Naive thymus-derived CD4-positive, alpha-beta T cell (primary cell): ENCODE data around the gene ZNF503. TPM values are rescaled to one million over a fixed set of nuclear protein-coding genes. Genes with fewer than 3 reads are reported as not detected.
A peak's percentile ranks its signal among the peaks of the same experiment; 100 is the strongest.

ENCODE experiments used
- ATAC-seq: fragments of 150-1000 bp; cut with Tn5 transposase; 2 replicates; pipeline ENCODE4 v1.10.0; 2021; ENCODE audit warnings: mild to moderate bottlenecking, moderate library complexity
- CTCF ChIA-PET: fragments of 350-600 bp; sonication (Branson Sonifier 250); formaldehyde crosslinking; loops from one replicate; lab custom pipeline; 2021; ENCODE audit warnings: antibody characterized with exemption; lab: Charles Lee
- POLR2A ChIA-PET: fragments of 350-600 bp; sonication (Branson Sonifier 250); formaldehyde crosslinking; loops from one replicate; lab custom pipeline; 2021; ENCODE audit warnings: antibody characterized with exemption, inconsistent platforms; lab: Charles Lee
- DNase-seq, 9 donors: peaks; one replicate each; pipeline versions ENCODE4 v3.0.0 to v3.0.0-alpha.2; 2020 to 2022; ENCODE audit warnings: mixed read lengths in 1 of 9
- H3K27ac ChIP-seq: one replicate; pipeline ENCODE4 v1.7.0; 2013; ENCODE audit warnings: mild to moderate bottlenecking, low read depth, low read length, moderate library complexity
- H3K27me3 ChIP-seq, 2 donors: one replicate each; pipeline ENCODE4 v1.7.0; 2013; ENCODE audit warnings: low read length in 2 of 2, mild to moderate bottlenecking in 2 of 2, moderate library complexity in 2 of 2; ENCODE audit not compliant: control insufficient read depth in 2 of 2, insufficient read depth in 2 of 2
- H3K36me3 ChIP-seq, 3 experiments: 1 replicate in 2 of 3; 2 replicates in 1 of 3; pipeline ENCODE4 v1.7.0; 2013; ENCODE audit warnings: low read length in 3 of 3, mild to moderate bottlenecking in 3 of 3, moderate library complexity in 1 of 3; ENCODE audit not compliant: insufficient read depth in 3 of 3, control insufficient read depth in 2 of 3
- H3K4me1 ChIP-seq, 2 donors: one replicate each; pipeline ENCODE4 v1.7.0; 2013; ENCODE audit warnings: low read length in 2 of 2, mild to moderate bottlenecking in 2 of 2, moderate library complexity in 1 of 2; ENCODE audit not compliant: control insufficient read depth in 2 of 2, insufficient read depth in 2 of 2
- H3K4me3 ChIP-seq: 2 replicates; pipeline ENCODE4 v1.7.0; 2013; ENCODE audit warnings: mild to moderate bottlenecking, low read length
- H3K9me3 ChIP-seq, 3 experiments: 1 replicate in 2 of 3; 2 replicates in 1 of 3; pipeline ENCODE4 v1.7.0; 2013; ENCODE audit warnings: low read length in 3 of 3; ENCODE audit not compliant: control insufficient read depth in 2 of 3
- H3K27ac Mint-ChIP-seq, 9 donors: one replicate each; pipeline ENCODE4 v1.8.0; 2020 to 2022; ENCODE audit warnings: mixed read lengths in 9 of 9, mild to moderate bottlenecking in 8 of 9, moderate library complexity in 5 of 9, inconsistent platforms in 2 of 9
- H3K27me3 Mint-ChIP-seq, 5 donors: one replicate each; pipeline ENCODE4 v1.8.0; 2021 to 2022; ENCODE audit warnings: mixed read lengths in 5 of 5, mild to moderate bottlenecking in 1 of 5
- H3K36me3 Mint-ChIP-seq, 5 donors: one replicate each; pipeline ENCODE4 v1.8.0; 2020 to 2022; ENCODE audit warnings: mixed read lengths in 5 of 5, mild to moderate bottlenecking in 3 of 5, inconsistent platforms in 1 of 5
- H3K4me1 Mint-ChIP-seq, 7 donors: one replicate each; pipeline ENCODE4 v1.8.0; 2020 to 2022; ENCODE audit warnings: mixed read lengths in 7 of 7, mild to moderate bottlenecking in 3 of 7, inconsistent platforms in 1 of 7
- H3K4me3 Mint-ChIP-seq, 10 donors: one replicate each; pipeline ENCODE4 v1.8.0; 2020 to 2022; ENCODE audit warnings: mild to moderate bottlenecking in 10 of 10, mixed read lengths in 10 of 10, moderate library complexity in 6 of 10, inconsistent platforms in 2 of 10
- H3K9me3 Mint-ChIP-seq, 11 donors: one replicate each; pipeline ENCODE4 v1.8.0; 2020 to 2022; ENCODE audit warnings: mixed read lengths in 11 of 11, mild to moderate bottlenecking in 4 of 11, inconsistent platforms in 1 of 11, moderate library complexity in 1 of 11
- intact Hi-C, 2 donors: fragments of 100-400 bp; cut with micrococcal nuclease; formaldehyde crosslinking; loops; one replicate each; pipeline ENCODE4 v1.15.1; 2023
- polyA plus RNA-seq, 2 donors: library from polyadenylated mRNA; unstranded; fragments of 300-500 nt; fragmentation: Illumina TruSeq; gene quantifications; one replicate each; pipeline ENCODE4 v1.2.3, GENCODE V29; 2021
- total RNA-seq, 6 experiments: library from RNA in 5 of 6; stranded (reverse) in 5 of 6; gene quantifications; 1 replicate in 5 of 6; 2 replicates in 1 of 6; pipeline ENCODE4 v1.2.3 and lab custom pipeline; 2021 to 2026

Gene ZNF503
- total and polyA plus RNA-seq, 7 experiments from 2014 or later, result 0.07 to 3.6 (median 0.54) TPM; not detected in 3

GRCh38 chr10:75400163-75400770, 1.3 kb downstream of the ZNF503 start:
- H3K9me3 ChIP-seq, result no peaks in the 10 kb centered on the region
- Mint-ChIP-seq H3K36me3 (peaks cover 0 to 5% (median 0%) of the 10 kb centered on the region in 5 donors), H3K9me3 (peaks cover 0 to 2% (median 0%) of the 10 kb centered on the region in 11 donors), H3K27ac (peak overlapping the region in 1 of 9 donors; percentile 46), H3K4me3 (peak overlapping the region; percentile 78 to 89 (median 82)), H3K27me3 (peaks cover 32 to 63% (median 37%) of the 10 kb centered on the region in 5 donors), H3K4me1 (peaks cover 21 to 33% (median 30%) of the 10 kb centered on the region in 7 donors)
- POLR2A ChIA-PET, result no interaction called here
- H3K4me1 ChIP-seq, result peaks cover 6 to 15% of the 10 kb centered on the region in 2 donors
- DNase-seq, result no peak
- peak overlapping the region; percentile 47 for H3K4me3 ChIP-seq
- no peak for ATAC-seq
- CTCF ChIA-PET, result no interaction called here
- H3K36me3 ChIP-seq, result no peaks in the 10 kb centered on the region
- intact Hi-C loops, result loop anchor here (2.0 to 10.0 kb wide), 5 partner anchors 637 to 1712 kb away; no protein-coding TSS in a partner anchor
- peaks cover 0 to 5% of the 10 kb centered on the region in 2 donors for H3K27me3 ChIP-seq
- H3K27ac ChIP-seq, result no peak overlapping the region

GRCh38 chr10:75399461-75400162, 2.0 kb downstream of the ZNF503 start:
- Mint-ChIP-seq H3K36me3 (peaks cover 0 to 8% (median 0%) of the 10 kb centered on the region in 5 donors), H3K9me3 (peaks cover 0 to 3% (median 0%) of the 10 kb centered on the region in 11 donors), H3K4me3 (peak overlapping the region in 7 of 10 donors; percentile 78 to 89 (median 81)), H3K27me3 (peaks cover 38 to 65% (median 43%) of the 10 kb centered on the region in 5 donors), H3K4me1 (peaks cover 26 to 37% (median 36%) of the 10 kb centered on the region in 7 donors), H3K27ac (no peak overlapping the region)
- DNase-seq, result peak in 2 of 9 donors; percentile 18 to 28
- no peak overlapping the region for H3K27ac ChIP-seq
- intact Hi-C loops, result loop anchor here (2.0 to 10.0 kb wide), 6 partner anchors 102 to 1713 kb away; no protein-coding TSS in a partner anchor
- ATAC-seq, result peak; percentile 34
- H3K36me3 ChIP-seq, result no peaks in the 10 kb centered on the region
- ChIA-PET POLR2A (no interaction called here), CTCF (no interaction called here)
- H3K9me3 ChIP-seq, result no peaks in the 10 kb centered on the region
- H3K4me3 ChIP-seq, result no peak overlapping the region
- H3K27me3 ChIP-seq, result peaks cover 0 to 5% of the 10 kb centered on the region in 2 donors
- peaks cover 6 to 15% of the 10 kb centered on the region in 2 donors for H3K4me1 ChIP-seq

- H3K4me3 Mint-ChIP-seq, result peak overlapping the region in 2 of 10 donors; percentile 45 to 57
Measured at GRCh38 chr10:75398692-75399460, 2.7 kb downstream of the ZNF503 start.

GRCh38 chr10:75398200-75398691, 3.3 kb downstream of the ZNF503 start:
- peak overlapping the region in 3 of 10 donors; percentile 21 to 57 (median 34) for H3K4me3 Mint-ChIP-seq
- intact Hi-C loops, result loop anchor here in 1 of 2 donors (5.0 kb wide), 1 partner anchor 101 kb away; no protein-coding TSS in a partner anchor
- no peak for ATAC-seq
- H3K9me3 Mint-ChIP-seq, result peaks cover 0 to 4% (median 0%) of the 10 kb centered on the region in 11 donors
- ChIA-PET POLR2A (interaction anchor here (0.6 kb wide), 1 partner anchor 19 kb away, joined by 8 read pairs; no protein-coding TSS in a partner anchor), CTCF (no interaction called here)
- H3K9me3 ChIP-seq, result no peaks in the 10 kb centered on the region
- no peak for DNase-seq
- peaks cover 42 to 69% (median 43%) of the 10 kb centered on the region in 5 donors for H3K27me3 Mint-ChIP-seq
- peaks cover 6 to 11% of the 10 kb centered on the region in 2 donors for H3K4me1 ChIP-seq
- H3K36me3 ChIP-seq, result no peaks in the 10 kb centered on the region
- H3K27me3 ChIP-seq, result peaks cover 0 to 5% of the 10 kb centered on the region in 2 donors
- peaks cover 18 to 32% (median 31%) of the 10 kb centered on the region in 7 donors for H3K4me1 Mint-ChIP-seq
- no peak overlapping the region for H3K4me3 ChIP-seq
- H3K36me3 Mint-ChIP-seq, result peaks cover 0 to 6% (median 0%) of the 10 kb centered on the region in 5 donors
- H3K27ac Mint-ChIP-seq, result no peak overlapping the region
- H3K27ac ChIP-seq, result no peak overlapping the region

More at GRCh38 chr10:75398692-75399460, 2.7 kb downstream of the ZNF503 start:
- Mint-ChIP-seq H3K27ac (peak overlapping the region in 1 of 9 donors; percentile 33), H3K36me3 (peaks cover 0 to 6% (median 0%) of the 10 kb centered on the region in 5 donors), H3K27me3 (peaks cover 41 to 68% (median 46%) of the 10 kb centered on the region in 5 donors), H3K9me3 (peaks cover 0 to 4% (median 0%) of the 10 kb centered on the region in 11 donors), H3K4me1 (peaks cover 23 to 34% (median 33%) of the 10 kb centered on the region in 7 donors)
- Histone ChIP-seq H3K4me1 (peaks cover 6 to 15% of the 10 kb centered on the region in 2 donors), H3K27ac (no peak overlapping the region), H3K36me3 (no peaks in the 10 kb centered on the region), H3K9me3 (no peaks in the 10 kb centered on the region), H3K27me3 (peaks cover 0 to 5% of the 10 kb centered on the region in 2 donors), H3K4me3 (no peak overlapping the region)
- ChIA-PET POLR2A (no interaction called here), CTCF (no interaction called here)
- ATAC-seq, result no peak
- intact Hi-C loops, result loop anchor here in 1 of 2 donors (5.0 kb wide), 1 partner anchor 102 kb away; no protein-coding TSS in a partner anchor
- DNase-seq, result no peak

GRCh38 chr10:75397496-75398199, 3.9 kb downstream of the ZNF503 start:
- Histone ChIP-seq H3K36me3 (no peaks in the 10 kb centered on the region), H3K4me3 (no peak overlapping the region), H3K27me3 (peaks cover 0 to 5% of the 10 kb centered on the region in 2 donors), H3K4me1 (peaks cover 6 to 8% of the 10 kb centered on the region in 2 donors), H3K27ac (no peak overlapping the region), H3K9me3 (no peaks in the 10 kb centered on the region)
- intact Hi-C loops, result loop anchor here in 1 of 2 donors (5.0 kb wide), 1 partner anchor 100 kb away; no protein-coding TSS in a partner anchor
- no peak for ATAC-seq
- Mint-ChIP-seq H3K27me3 (peaks cover 40 to 67% (median 41%) of the 10 kb centered on the region in 5 donors), H3K27ac (no peak overlapping the region), H3K36me3 (peaks cover 0 to 6% (median 0%) of the 10 kb centered on the region in 5 donors), H3K4me3 (peak overlapping the region in 3 of 10 donors; percentile 21 to 57 (median 34)), H3K4me1 (peaks cover 12 to 26% (median 25%) of the 10 kb centered on the region in 7 donors), H3K9me3 (peaks cover 0 to 3% (median 0%) of the 10 kb centered on the region in 11 donors)
- ChIA-PET CTCF (no interaction called here), POLR2A (interaction anchor here (0.6 kb wide), 1 partner anchor 19 kb away, joined by 8 read pairs; no protein-coding TSS in a partner anchor)
- no peak for DNase-seq
